Fibroblast of lung (primary cell): ENCODE results near the gene C4orf50. TPM values are rescaled to one million over a fixed set of nuclear protein-coding genes. Genes with fewer than 3 reads are reported as not detected.
A peak's percentile ranks its signal among the peaks of the same experiment; 100 is the strongest.

Source experiments
- DNase-seq, 2 donors: peaks; one replicate each; pipeline versions ENCODE4 v3.0.0 to v3.0.0-alpha.2; 2010; ENCODE audit warnings: low read depth in 2 of 2
- H2AFZ ChIP-seq: 2 replicates; pipeline ENCODE4 v1.5.1; 2012; ENCODE audit warnings: low read length, control low read depth, inconsistent platforms
- H3K27ac ChIP-seq: 2 replicates; pipeline ENCODE4 v1.5.1; 2011; ENCODE audit warnings: low read length, control low read depth; ENCODE audit not compliant: insufficient read depth
- H3K27me3 ChIP-seq: 2 replicates; pipeline ENCODE4 v1.5.1; 2011; ENCODE audit warnings: mild to moderate bottlenecking, low read length; ENCODE audit not compliant: control insufficient read depth, insufficient read depth
- H3K36me3 ChIP-seq: 2 replicates; pipeline ENCODE4 v1.5.1; 2011; ENCODE audit warnings: low read length; ENCODE audit not compliant: control insufficient read depth, insufficient read depth
- H3K4me1 ChIP-seq: 2 replicates; pipeline ENCODE4 v1.5.1; 2011; ENCODE audit warnings: low read length; ENCODE audit not compliant: control insufficient read depth, insufficient read depth; ENCODE audit errors: extremely low read depth
- H3K4me2 ChIP-seq: 2 replicates; pipeline ENCODE4 v1.5.1; 2011; ENCODE audit warnings: low read length, control low read depth; ENCODE audit not compliant: insufficient read depth; ENCODE audit errors: extremely low read depth
- H3K4me3 ChIP-seq, 4 experiments: fragments of 200-600 bp in 1 of 4; sonication (generic) in 1 of 4; replicated peaks in 1 of 4; 2 replicates each; pipeline ENCODE4 v1.5.1; 2011 to 2016; ENCODE audit warnings: low read length in 4 of 4, low read depth in 3 of 4, mild to moderate bottlenecking in 3 of 4, control low read depth in 2 of 4, inconsistent platforms in 1 of 4, mixed read lengths in 1 of 4; ENCODE audit not compliant: insufficient read depth in 1 of 4; ENCODE audit errors: control extremely low read depth in 1 of 4
- H3K79me2 ChIP-seq: 2 replicates; pipeline ENCODE4 v1.5.1; 2012; ENCODE audit warnings: mild to moderate bottlenecking, low read length, inconsistent platforms; ENCODE audit not compliant: control insufficient read depth, insufficient read depth
- H3K9ac ChIP-seq: 2 replicates; pipeline ENCODE4 v1.5.1; 2011; ENCODE audit warnings: mild to moderate bottlenecking, low read length, control low read depth; ENCODE audit not compliant: insufficient read depth
- H3K9me3 ChIP-seq: 2 replicates; pipeline ENCODE4 v1.5.1; 2012; ENCODE audit warnings: low read depth, low read length; ENCODE audit not compliant: control insufficient read depth, insufficient read depth
- H4K20me1 ChIP-seq: 2 replicates; pipeline ENCODE4 v1.5.1; 2011; ENCODE audit warnings: low read length; ENCODE audit not compliant: control insufficient read depth, insufficient read depth; ENCODE audit errors: extremely low read depth
- CTCF ChIP-seq, 2 donors: IDR thresholded peaks in 1 of 2; conservative IDR thresholded peaks in 1 of 2; 1 replicate in 1 of 2; 2 replicates in 1 of 2; pipeline ENCODE4 v1.5.1; 2011 to 2012; ENCODE audit warnings: low read length in 2 of 2, control low read depth in 1 of 2, inconsistent platforms in 1 of 2, low read depth in 1 of 2, mild to moderate bottlenecking in 1 of 2
- EZH2 ChIP-seq: IDR thresholded peaks from 2 replicates; pipeline ENCODE4 v1.5.1; 2012; ENCODE audit warnings: low read length, control low read depth, mild to moderate bottlenecking; ENCODE audit errors: missing control alignments
- polyA plus RNA-seq, 2 donors: library from polyadenylated mRNA; depleted of rRNA in 1 of 2; stranded (reverse) in 1 of 2; unstranded in 1 of 2; fragments of >200 nt; gene quantifications; 2 replicates each; pipeline ENCODE4 v1.2.1, GENCODE V29; 2011 to 2012; ENCODE audit warnings: missing spikeins in 1 of 2
- total RNA-seq: library from RNA; depleted of rRNA; stranded (reverse); fragments of >200 nt; gene quantifications from 2 replicates; pipeline ENCODE4 v1.2.1, GENCODE V29; 2014

The C4orf50 gene
- total and polyA plus RNA-seq, 2 donors (not counting 1 experiment from before 2014, with no cell fraction given) = not detected

- Histone ChIP-seq H3K27ac (no peak overlapping the region), H2AFZ (no peak overlapping the region), H3K9me3 (no peaks in the 10 kb centered on the region), H3K4me1 (no peaks in the 10 kb centered on the region), H3K4me3 (no peak overlapping the region), H3K79me2 (no peaks in the 10 kb centered on the region), H3K27me3 (no peaks in the 10 kb centered on the region), H3K36me3 (no peaks in the 10 kb centered on the region), H3K4me2 (no peak overlapping the region), H3K9ac (no peak overlapping the region), H4K20me1 (no peaks in the 10 kb centered on the region)
- no peak for DNase-seq
- no peak for TF ChIP-seq CTCF (conservative IDR thresholded peaks at IDR 0.05 in 1 of 2, IDR thresholded peaks at IDR 0.05 in 1 of 2; ENCODE audit: low read depth in 1 of 2, low read length in 2 of 2)
- no peak for TF ChIP-seq EZH2
Observed at GRCh38 chr4:6033381-6033780, 15.2 kb upstream of the C4orf50 start.

DNA sequence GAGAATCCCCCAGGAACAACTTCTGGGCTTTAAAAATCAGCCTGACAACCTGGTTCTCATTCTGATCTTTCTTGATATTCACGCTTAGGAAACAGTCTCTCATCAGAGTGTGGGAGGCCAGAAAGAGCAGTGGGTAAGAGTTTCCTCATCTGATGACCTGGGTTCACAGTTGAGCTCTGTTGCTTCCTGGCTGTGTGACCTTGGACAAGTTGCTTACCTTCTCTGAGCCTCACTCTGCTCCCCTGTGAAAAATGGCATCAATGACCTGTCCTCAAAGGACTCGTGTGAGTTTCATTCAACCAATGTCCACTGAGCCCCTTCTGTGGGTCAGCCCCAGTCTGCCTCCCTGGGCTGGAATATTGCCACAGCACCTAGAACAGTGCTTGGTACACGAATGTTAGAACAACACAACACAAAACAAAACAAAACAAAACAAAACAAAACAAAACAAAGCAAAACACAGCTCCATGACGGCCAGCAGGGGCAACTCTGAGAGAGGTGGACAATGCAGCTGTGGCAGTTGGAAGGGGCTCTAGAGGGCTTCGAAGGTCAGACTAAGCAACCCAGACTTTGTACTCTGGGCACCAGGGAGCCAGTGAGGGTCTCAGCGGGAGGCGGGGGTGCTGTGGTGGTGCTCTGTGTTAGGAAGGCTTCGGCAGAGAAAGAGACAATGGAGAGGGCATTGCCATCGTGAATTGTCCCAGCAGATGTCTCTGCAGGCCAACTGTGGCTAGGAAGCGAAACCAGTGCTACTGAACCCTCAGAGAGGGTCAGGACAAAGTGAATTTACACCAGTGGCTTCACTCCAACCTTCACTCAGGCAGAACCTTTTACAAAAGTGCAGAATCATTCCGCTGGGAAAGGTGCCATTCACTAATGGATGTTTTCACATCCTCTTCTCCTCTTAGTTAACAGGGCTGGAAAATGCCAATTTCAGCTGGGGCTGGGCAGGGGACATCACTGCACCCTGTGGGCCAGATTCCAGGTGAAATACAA, 14.3 kb upstream of the C4orf50 start:
- Histone ChIP-seq H3K27me3 (no peaks in the 10 kb centered on the region), H3K79me2 (no peaks in the 10 kb centered on the region), H3K9me3 (no peaks in the 10 kb centered on the region), H4K20me1 (no peaks in the 10 kb centered on the region), H3K27ac (no peak overlapping the region), H3K4me2 (no peak overlapping the region), H3K4me3 (no peak overlapping the region), H2AFZ (no peak overlapping the region), H3K36me3 (no peaks in the 10 kb centered on the region), H3K9ac (no peak overlapping the region), H3K4me1 (no peaks in the 10 kb centered on the region)
- peak in 1 of 2 donors; percentile 24 for DNase-seq
- TF ChIP-seq EZH2 = no peak
- no peak for TF ChIP-seq CTCF (conservative IDR thresholded peaks at IDR 0.05 in 1 of 2, IDR thresholded peaks at IDR 0.05 in 1 of 2; ENCODE audit: low read depth in 1 of 2, low read length in 2 of 2)

GRCh38 chr4:6031846-6032245, 13.6 kb upstream of the C4orf50 start:
- H3K4me1 ChIP-seq = no peaks in the 10 kb centered on the region
- no peaks in the 10 kb centered on the region for H3K36me3 ChIP-seq
- no peak for DNase-seq
- no peak overlapping the region for H3K4me3 ChIP-seq
- no peak overlapping the region for H3K4me2 ChIP-seq
- no peaks in the 10 kb centered on the region for H4K20me1 ChIP-seq
- H3K27ac ChIP-seq = no peak overlapping the region
- no peaks in the 10 kb centered on the region for H3K9me3 ChIP-seq
- no peak overlapping the region for H2AFZ ChIP-seq
- no peak overlapping the region for H3K9ac ChIP-seq
- TF ChIP-seq CTCF (conservative IDR thresholded peaks at IDR 0.05 in 1 of 2, IDR thresholded peaks at IDR 0.05 in 1 of 2; ENCODE audit: low read depth in 1 of 2, low read length in 2 of 2) (no peak), EZH2 (no peak)
- H3K27me3 ChIP-seq = no peaks in the 10 kb centered on the region
- no peaks in the 10 kb centered on the region for H3K79me2 ChIP-seq
